Colonic mucosa (tissue), 4 donors: ENCODE data around the gene FOXD4L1. TPM values are rescaled to one million over a fixed set of nuclear protein-coding genes. Genes with fewer than 3 reads are reported as not detected.
"Not testable (repeated sequence)": the region's sequence is repeated elsewhere in the genome, so short reads cannot be mapped to it uniquely, and the experiment has no call there.

Experiments used
- DNase-seq: peaks from one replicate; pipeline ENCODE4 v3.0.0-alpha.2; 2020
- H3K27ac ChIP-seq: fragments of 200-600 bp; one replicate; pipeline ENCODE4 v1.8.0; 2021
- H3K27me3 ChIP-seq: fragments of 200-600 bp; one replicate; pipeline ENCODE4 v1.8.0; 2021
- H3K36me3 ChIP-seq: fragments of 200-600 bp; one replicate; pipeline ENCODE4 v1.8.0; 2021
- H3K4me1 ChIP-seq: fragments of 200-600 bp; one replicate; pipeline ENCODE4 v1.8.0; 2021; ENCODE audit warnings: mild to moderate bottlenecking
- H3K4me3 ChIP-seq: fragments of 200-600 bp; one replicate; pipeline ENCODE4 v1.8.0; 2021
- H3K9ac ChIP-seq, 2 donors: one replicate each; pipeline ENCODE4 v1.7.0; 2013; ENCODE audit warnings: control low read depth in 2 of 2, low read depth in 2 of 2, low read length in 2 of 2
- H3K9me3 ChIP-seq: fragments of 200-600 bp; one replicate; pipeline ENCODE4 v1.8.0; 2021
- intact Hi-C: fragments of 100-400 bp; cut with DNase I; formaldehyde crosslinking; loops from one replicate; pipeline ENCODE4 v1.14.1; 2022
- total RNA-seq, 2 donors: library from RNA; stranded (reverse); fragmentation: NEBNext Ultra II Directional in 1 of 2; extraction: Animal tissue kit (Norgen Biotek cat#: 25700) in 1 of 2; gene quantifications; one replicate each; pipeline ENCODE4 v1.2.1, GENCODE V29; 2021
- donor health status: healthy.
- donor health status: DM: no; HTN: no; CAD: no.
- donor health status: DM: no; HTN: no; CAD: no.

The FOXD4L1 gene
- total RNA-seq, 2 donors from 2014 or later: not detected

GRCh38 chr2:113508187-113508586 is 9.7 kb downstream of the FOXD4L1 start:
- H3K27me3 ChIP-seq, H3K36me3 ChIP-seq, H3K4me1 ChIP-seq, intact Hi-C loops, H3K4me3 ChIP-seq, H3K27ac ChIP-seq, H3K9me3 ChIP-seq, DNase-seq, H3K9ac ChIP-seq: not testable (repeated sequence)

GRCh38 chr2:113510913-113511312 is 12.4 kb downstream of the FOXD4L1 start:
- H3K27ac ChIP-seq, H3K27me3 ChIP-seq, H3K4me1 ChIP-seq, H3K4me3 ChIP-seq, H3K9ac ChIP-seq, H3K9me3 ChIP-seq, intact Hi-C loops, DNase-seq, H3K36me3 ChIP-seq: not testable (repeated sequence)

- intact Hi-C loops, H3K4me3 ChIP-seq, DNase-seq, H3K4me1 ChIP-seq, H3K27ac ChIP-seq, H3K9ac ChIP-seq, H3K36me3 ChIP-seq, H3K9me3 ChIP-seq, H3K27me3 ChIP-seq: not testable (repeated sequence)
Measured at GRCh38 chr2:113511859-113512258, 13.4 kb downstream of the FOXD4L1 start.

GRCh38 chr2:113515457-113515856 is 17.0 kb downstream of the FOXD4L1 start:
- intact Hi-C loops, H3K4me1 ChIP-seq, H3K9me3 ChIP-seq, H3K36me3 ChIP-seq, H3K9ac ChIP-seq, H3K27me3 ChIP-seq, H3K27ac ChIP-seq, H3K4me3 ChIP-seq, DNase-seq: not testable (repeated sequence)

- H3K4me3 ChIP-seq, H3K4me1 ChIP-seq, intact Hi-C loops, H3K27ac ChIP-seq, DNase-seq, H3K9me3 ChIP-seq, H3K36me3 ChIP-seq, H3K27me3 ChIP-seq, H3K9ac ChIP-seq: not testable (repeated sequence)
Measured at GRCh38 chr2:113515995-113516394, 17.5 kb downstream of the FOXD4L1 start.

- H3K36me3 ChIP-seq, H3K9me3 ChIP-seq, intact Hi-C loops, H3K9ac ChIP-seq, H3K4me1 ChIP-seq, H3K27ac ChIP-seq, DNase-seq, H3K4me3 ChIP-seq, H3K27me3 ChIP-seq: not testable (repeated sequence)
Measured at GRCh38 chr2:113517025-113517424, 18.6 kb downstream of the FOXD4L1 start.

GRCh38 chr2:113520837-113521236 is 22.4 kb downstream of the FOXD4L1 start:
- H3K9ac ChIP-seq, H3K9me3 ChIP-seq, H3K36me3 ChIP-seq, H3K4me1 ChIP-seq, H3K4me3 ChIP-seq, H3K27ac ChIP-seq, intact Hi-C loops, DNase-seq, H3K27me3 ChIP-seq: not testable (repeated sequence)

- H3K27me3 ChIP-seq, H3K36me3 ChIP-seq, H3K27ac ChIP-seq, H3K4me3 ChIP-seq, H3K4me1 ChIP-seq, intact Hi-C loops, H3K9ac ChIP-seq, H3K9me3 ChIP-seq, DNase-seq: not testable (repeated sequence)
Measured at GRCh38 chr2:113521492-113521891, 23.0 kb downstream of the FOXD4L1 start.

- H3K9me3 ChIP-seq, H3K4me1 ChIP-seq, H3K9ac ChIP-seq, H3K27me3 ChIP-seq, H3K4me3 ChIP-seq, intact Hi-C loops, H3K36me3 ChIP-seq, DNase-seq, H3K27ac ChIP-seq: not testable (repeated sequence)
Measured at GRCh38 chr2:113524986-113525385, 26.5 kb downstream of the FOXD4L1 start.

- H3K36me3 ChIP-seq, H3K9ac ChIP-seq, intact Hi-C loops, H3K4me3 ChIP-seq, H3K9me3 ChIP-seq, H3K27me3 ChIP-seq, DNase-seq, H3K27ac ChIP-seq, H3K4me1 ChIP-seq: not testable (repeated sequence)
Measured at GRCh38 chr2:113527350-113528045, 29.0 kb downstream of the FOXD4L1 start.

GRCh38 chr2:113528126-113528525 is 29.7 kb downstream of the FOXD4L1 start:
- DNase-seq, H3K9ac ChIP-seq, intact Hi-C loops, H3K9me3 ChIP-seq, H3K27me3 ChIP-seq, H3K4me1 ChIP-seq, H3K27ac ChIP-seq, H3K4me3 ChIP-seq, H3K36me3 ChIP-seq: not testable (repeated sequence)

- H3K9me3 ChIP-seq, H3K27ac ChIP-seq, H3K4me3 ChIP-seq, H3K36me3 ChIP-seq, intact Hi-C loops, DNase-seq, H3K4me1 ChIP-seq, H3K27me3 ChIP-seq, H3K9ac ChIP-seq: not testable (repeated sequence)
Measured at GRCh38 chr2:113528904-113529303, 30.4 kb downstream of the FOXD4L1 start.

GRCh38 chr2:113532991-113533390 is 34.5 kb downstream of the FOXD4L1 start:
- H3K9me3 ChIP-seq, H3K27me3 ChIP-seq, H3K4me1 ChIP-seq, intact Hi-C loops, H3K9ac ChIP-seq, H3K36me3 ChIP-seq, H3K4me3 ChIP-seq, H3K27ac ChIP-seq, DNase-seq: not testable (repeated sequence)

GRCh38 chr2:113536573-113536972 is 38.1 kb downstream of the FOXD4L1 start:
- H3K27ac ChIP-seq, DNase-seq, intact Hi-C loops, H3K4me3 ChIP-seq, H3K9me3 ChIP-seq, H3K9ac ChIP-seq, H3K27me3 ChIP-seq, H3K4me1 ChIP-seq, H3K36me3 ChIP-seq: not testable (repeated sequence)
